Stomach (tissue), 4 donors: ENCODE results near the gene GRIP2.

ENCODE experiments used
- EP300 ChIP-seq: sonication (generic); formaldehyde crosslinking; IDR thresholded peaks from one replicate; pipeline ENCODE4 v1.6.1; 2017; ENCODE audit warnings: antibody characterized with exemption
- POLR2A ChIP-seq, 4 donors: fragments of 450-650 bp; IDR thresholded peaks; one replicate each; pipeline ENCODE4 v1.6.1; 2016; ENCODE audit warnings: antibody characterized with exemption in 4 of 4, control low read depth in 2 of 4, mild to moderate bottlenecking in 1 of 4, moderate library complexity in 1 of 4
- TF ChIP-seq, protein P1 (sequence below), 7 experiments: fragments of 450-650 bp in 4 of 7; fragments of 200-600 bp in 3 of 7; sonication (generic) in 3 of 7; IDR thresholded peaks; one replicate each; pipeline ENCODE4 v1.5.1; 2016 to 2019; ENCODE audit warnings: antibody characterized with exemption in 7 of 7, control low read depth in 2 of 7, mild to moderate bottlenecking in 1 of 7

DNA sequence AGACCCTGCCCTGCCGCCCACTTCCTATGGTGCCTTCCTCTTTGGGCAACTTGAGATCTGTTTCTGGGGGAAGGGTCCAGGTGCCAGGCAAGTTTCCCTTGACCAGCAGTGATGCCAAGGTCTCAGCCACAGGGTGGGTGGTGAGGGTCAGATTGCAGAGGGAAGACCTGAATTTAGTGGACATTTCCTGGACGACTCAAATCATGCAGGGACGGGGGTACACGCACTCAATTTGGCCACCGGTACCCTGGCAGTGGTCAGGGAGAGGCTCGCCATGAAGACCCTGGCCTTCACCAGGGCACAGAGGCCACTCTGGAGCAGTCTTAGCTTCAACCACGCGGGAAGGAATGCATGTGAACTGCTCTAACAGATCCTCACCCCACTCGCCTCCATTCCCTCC is 1.5 kb upstream of the GRIP2 start:
- TF ChIP-seq, protein P1, sequence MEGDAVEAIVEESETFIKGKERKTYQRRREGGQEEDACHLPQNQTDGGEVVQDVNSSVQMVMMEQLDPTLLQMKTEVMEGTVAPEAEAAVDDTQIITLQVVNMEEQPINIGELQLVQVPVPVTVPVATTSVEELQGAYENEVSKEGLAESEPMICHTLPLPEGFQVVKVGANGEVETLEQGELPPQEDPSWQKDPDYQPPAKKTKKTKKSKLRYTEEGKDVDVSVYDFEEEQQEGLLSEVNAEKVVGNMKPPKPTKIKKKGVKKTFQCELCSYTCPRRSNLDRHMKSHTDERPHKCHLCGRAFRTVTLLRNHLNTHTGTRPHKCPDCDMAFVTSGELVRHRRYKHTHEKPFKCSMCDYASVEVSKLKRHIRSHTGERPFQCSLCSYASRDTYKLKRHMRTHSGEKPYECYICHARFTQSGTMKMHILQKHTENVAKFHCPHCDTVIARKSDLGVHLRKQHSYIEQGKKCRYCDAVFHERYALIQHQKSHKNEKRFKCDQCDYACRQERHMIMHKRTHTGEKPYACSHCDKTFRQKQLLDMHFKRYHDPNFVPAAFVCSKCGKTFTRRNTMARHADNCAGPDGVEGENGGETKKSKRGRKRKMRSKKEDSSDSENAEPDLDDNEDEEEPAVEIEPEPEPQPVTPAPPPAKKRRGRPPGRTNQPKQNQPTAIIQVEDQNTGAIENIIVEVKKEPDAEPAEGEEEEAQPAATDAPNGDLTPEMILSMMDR (IDR thresholded peaks at IDR 0.05) = no peak
- no peak for TF ChIP-seq POLR2A (IDR thresholded peaks at IDR 0.05)
- no peak for TF ChIP-seq EP300
